DMS114 treated with DMSO at 0.1 percent for 48 hours (cell line): Measurements from ENCODE around the gene RAC3.

Source experiments
- DNase-seq: peaks from one replicate; lab custom pipeline; 2025; ENCODE audit not compliant: unreplicated experiment; lab: John Stamatoyannopoulos, UW

The RAC3 gene

GRCh38 chr17:82031303-82031884 lies at the start of gene RAC3:
Gene RAC3, plus strand, starts transcription at chr17:82031678. Its CDS starts 84 bp downstream, at chr17:82031762.
- DNase-seq: no peak

- no peak for DNase-seq
Observed at GRCh38 chr17:81983011-81983638, 48.4 kb upstream of the RAC3 start.

GRCh38 chr17:81983639-81984373 lies 47.7 kb upstream of the RAC3 start:
- no peak for DNase-seq

- no peak for DNase-seq
Observed at GRCh38 chr17:81984773-81985410, 46.6 kb upstream of the RAC3 start.

- no peak for DNase-seq
Observed at GRCh38 chr17:81986606-81987005, 44.9 kb upstream of the RAC3 start.

- no peak for DNase-seq
Observed at GRCh38 chr17:81987161-81987770, 44.2 kb upstream of the RAC3 start.

GRCh38 chr17:81990836-81991683 lies 40.4 kb upstream of the RAC3 start:
- DNase-seq: no peak

GRCh38 chr17:81991684-81992305 lies 39.7 kb upstream of the RAC3 start:
- no peak for DNase-seq

- DNase-seq: no peak
Observed at GRCh38 chr17:81992306-81993102, 39.0 kb upstream of the RAC3 start.

GRCh38 chr17:81993729-81994592 lies 37.5 kb upstream of the RAC3 start:
- DNase-seq: no peak

- DNase-seq: no peak
Observed at GRCh38 chr17:81994593-81995462, 36.6 kb upstream of the RAC3 start.

GRCh38 chr17:81995463-81996231 lies 35.8 kb upstream of the RAC3 start:
- no peak for DNase-seq

- no peak for DNase-seq
Observed at GRCh38 chr17:81996232-81996756, 35.2 kb upstream of the RAC3 start.

- DNase-seq: no peak
Observed at GRCh38 chr17:81996757-81997441, 34.6 kb upstream of the RAC3 start.

- DNase-seq: no peak
Observed at GRCh38 chr17:81998212-81998611, 33.3 kb upstream of the RAC3 start.
